Colonic mucosa (tissue), 4 donors: ENCODE data around the gene THOC2. TPM values are rescaled to one million over a fixed set of nuclear protein-coding genes. Genes with fewer than 3 reads are reported as not detected.

Source experiments
- DNase-seq: peaks from one replicate; pipeline ENCODE4 v3.0.0-alpha.2; 2020
- H3K27ac ChIP-seq: fragments of 200-600 bp; one replicate; pipeline ENCODE4 v1.8.0; 2021
- H3K27me3 ChIP-seq: fragments of 200-600 bp; one replicate; pipeline ENCODE4 v1.8.0; 2021
- H3K36me3 ChIP-seq: fragments of 200-600 bp; one replicate; pipeline ENCODE4 v1.8.0; 2021
- H3K4me1 ChIP-seq: fragments of 200-600 bp; one replicate; pipeline ENCODE4 v1.8.0; 2021; ENCODE audit warnings: mild to moderate bottlenecking
- H3K4me3 ChIP-seq: fragments of 200-600 bp; one replicate; pipeline ENCODE4 v1.8.0; 2021
- H3K9ac ChIP-seq, 2 donors: one replicate each; pipeline ENCODE4 v1.7.0; 2013; ENCODE audit warnings: control low read depth in 2 of 2, low read depth in 2 of 2, low read length in 2 of 2
- H3K9me3 ChIP-seq: fragments of 200-600 bp; one replicate; pipeline ENCODE4 v1.8.0; 2021
- CTCF ChIP-seq: fragments of 200-600 bp; IDR thresholded peaks from one replicate; pipeline ENCODE4 v1.8.0; 2022; ENCODE audit warnings: antibody characterized with exemption, mild to moderate bottlenecking
- intact Hi-C: fragments of 100-400 bp; cut with DNase I; formaldehyde crosslinking; loops from one replicate; pipeline ENCODE4 v1.14.1; 2022
- total RNA-seq, 2 donors: library from RNA; stranded (reverse); fragmentation: NEBNext Ultra II Directional in 1 of 2; extraction: Animal tissue kit (Norgen Biotek cat#: 25700) in 1 of 2; gene quantifications; one replicate each; pipeline ENCODE4 v1.2.1, GENCODE V29; 2021
- donor health status: healthy.
- donor health status: DM: no; HTN: no; CAD: no.
- donor health status: DM: no; HTN: no; CAD: no.

Gene THOC2
- total RNA-seq, 2 donors from 2014 or later: 60.7 to 68.2 TPM

GRCh38 chrX:123601437-123601836, 131.4 kb downstream of the THOC2 start:
- H3K36me3 ChIP-seq: no peaks in the 10 kb centered on the region
- DNase-seq: no peak
- TF ChIP-seq CTCF: no peak
- no peaks in the 10 kb centered on the region for H3K4me1 ChIP-seq
- intact Hi-C loops: no loop called here
- no peak overlapping the region for H3K4me3 ChIP-seq
- no peaks in the 10 kb centered on the region for H3K27me3 ChIP-seq
- H3K27ac ChIP-seq: no peak overlapping the region
- H3K9ac ChIP-seq: no peak overlapping the region
- H3K9me3 ChIP-seq: no peaks in the 10 kb centered on the region

- intact Hi-C loops: no loop called here
- no peak overlapping the region for H3K27ac ChIP-seq
- no peak for TF ChIP-seq CTCF
- no peak overlapping the region for H3K4me3 ChIP-seq
- no peaks in the 10 kb centered on the region for H3K9me3 ChIP-seq
- no peak for DNase-seq
- H3K27me3 ChIP-seq: no peaks in the 10 kb centered on the region
- H3K4me1 ChIP-seq: no peaks in the 10 kb centered on the region
- H3K36me3 ChIP-seq: no peaks in the 10 kb centered on the region
- no peak overlapping the region for H3K9ac ChIP-seq
Measured at GRCh38 chrX:123600181-123600580, 132.7 kb downstream of the THOC2 start.

GRCh38 chrX:123590842-123591486, 141.9 kb downstream of the THOC2 start:
- no peak for TF ChIP-seq CTCF
- H3K4me3 ChIP-seq: no peak overlapping the region
- H3K9ac ChIP-seq: no peak overlapping the region
- no peak overlapping the region for H3K27ac ChIP-seq
- intact Hi-C loops: no loop called here
- H3K9me3 ChIP-seq: no peaks in the 10 kb centered on the region
- no peaks in the 10 kb centered on the region for H3K36me3 ChIP-seq
- DNase-seq: no peak
- H3K27me3 ChIP-seq: no peaks in the 10 kb centered on the region
- no peaks in the 10 kb centered on the region for H3K4me1 ChIP-seq

- Histone ChIP-seq H3K4me1 (no peaks in the 10 kb centered on the region), H3K4me3 (no peak overlapping the region), H3K27me3 (no peaks in the 10 kb centered on the region), H3K36me3 (no peaks in the 10 kb centered on the region), H3K27ac (no peak overlapping the region), H3K9me3 (peaks cover 5% of the 10 kb centered on the region), H3K9ac (no peak overlapping the region)
- no peak for TF ChIP-seq CTCF
- intact Hi-C loops: no loop called here
- no peak for DNase-seq
Measured at GRCh38 chrX:123588723-123589122, 144.1 kb downstream of the THOC2 start.

- Histone ChIP-seq H3K27ac (no peak overlapping the region), H3K27me3 (no peaks in the 10 kb centered on the region), H3K36me3 (no peaks in the 10 kb centered on the region), H3K9ac (no peak overlapping the region), H3K4me3 (no peak overlapping the region), H3K9me3 (peaks cover 5% of the 10 kb centered on the region), H3K4me1 (no peaks in the 10 kb centered on the region)
- no peak for TF ChIP-seq CTCF
- intact Hi-C loops: no loop called here
- no peak for DNase-seq
Measured at GRCh38 chrX:123581586-123581985, 151.3 kb downstream of the THOC2 start.
